AG04450 (cell line): Measurements from ENCODE around the gene RSAD2. TPM values are rescaled to one million over a fixed set of nuclear protein-coding genes. Genes with fewer than 3 reads are reported as not detected.

Experiments used
- CTCF ChIA-PET: fragments of 300-600, 350-600 bp; formaldehyde crosslinking; extraction: SDS; loops from one replicate; lab custom pipeline; 2022; ENCODE audit warnings: antibody characterized with exemption, inconsistent platforms; lab: Charles Lee
- POLR2A ChIA-PET: fragments of 350-600 bp; formaldehyde crosslinking; extraction: SDS; loops from one replicate; lab custom pipeline; 2021; ENCODE audit warnings: antibody characterized with exemption, inconsistent platforms; lab: Yijun Ruan, JAX
- DNase-seq: peaks from one replicate; pipeline ENCODE4 v3.0.0-alpha.2; 2011; ENCODE audit warnings: low read depth, low spot score
- H3K27ac ChIP-seq: one replicate; pipeline ENCODE4 v1.5.1; 2012; ENCODE audit warnings: low read depth, low read length, control low read depth
- H3K27me3 ChIP-seq: one replicate; pipeline ENCODE4 v1.6.0; 2012; ENCODE audit warnings: low read length; ENCODE audit not compliant: control insufficient read depth, insufficient read depth
- H3K4me3 ChIP-seq: 2 replicates; pipeline ENCODE4 v1.5.1; 2011; ENCODE audit warnings: mild to moderate bottlenecking, low read depth, low read length, control low read depth
- H3K9me3 ChIP-seq: 2 replicates; pipeline ENCODE4 v1.5.1; 2012; ENCODE audit warnings: low read length; ENCODE audit not compliant: control insufficient read depth, insufficient read depth
- polyA plus RNA-seq: library from polyadenylated mRNA; depleted of rRNA; stranded (reverse); fragments of >200 nt; gene quantifications from 2 replicates; pipeline ENCODE4 v1.2.3, GENCODE V29; 2011
- TF ChIP-seq, protein P1 (sequence below): IDR thresholded peaks from 2 replicates; pipeline ENCODE4 v1.5.1; 2011; ENCODE audit warnings: low read depth, low read length, control low read depth, inconsistent platforms

Gene RSAD2
- polyA plus RNA-seq, 1 experiment, result not detected

GRCh38 chr2:6927186-6927585, 49.6 kb downstream of the RSAD2 start:
- H3K27me3 ChIP-seq, result no peaks in the 10 kb centered on the region
- POLR2A ChIA-PET, result no interaction called here
- no peak overlapping the region for H3K4me3 ChIP-seq
- DNase-seq, result no peak
- CTCF ChIA-PET, result no interaction called here
- H3K27ac ChIP-seq, result no peak overlapping the region
- TF ChIP-seq, protein P1, sequence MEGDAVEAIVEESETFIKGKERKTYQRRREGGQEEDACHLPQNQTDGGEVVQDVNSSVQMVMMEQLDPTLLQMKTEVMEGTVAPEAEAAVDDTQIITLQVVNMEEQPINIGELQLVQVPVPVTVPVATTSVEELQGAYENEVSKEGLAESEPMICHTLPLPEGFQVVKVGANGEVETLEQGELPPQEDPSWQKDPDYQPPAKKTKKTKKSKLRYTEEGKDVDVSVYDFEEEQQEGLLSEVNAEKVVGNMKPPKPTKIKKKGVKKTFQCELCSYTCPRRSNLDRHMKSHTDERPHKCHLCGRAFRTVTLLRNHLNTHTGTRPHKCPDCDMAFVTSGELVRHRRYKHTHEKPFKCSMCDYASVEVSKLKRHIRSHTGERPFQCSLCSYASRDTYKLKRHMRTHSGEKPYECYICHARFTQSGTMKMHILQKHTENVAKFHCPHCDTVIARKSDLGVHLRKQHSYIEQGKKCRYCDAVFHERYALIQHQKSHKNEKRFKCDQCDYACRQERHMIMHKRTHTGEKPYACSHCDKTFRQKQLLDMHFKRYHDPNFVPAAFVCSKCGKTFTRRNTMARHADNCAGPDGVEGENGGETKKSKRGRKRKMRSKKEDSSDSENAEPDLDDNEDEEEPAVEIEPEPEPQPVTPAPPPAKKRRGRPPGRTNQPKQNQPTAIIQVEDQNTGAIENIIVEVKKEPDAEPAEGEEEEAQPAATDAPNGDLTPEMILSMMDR, result no peak
- no peaks in the 10 kb centered on the region for H3K9me3 ChIP-seq

GRCh38 chr2:6927753-6928152, 50.2 kb downstream of the RSAD2 start:
- DNase-seq, result no peak
- Histone ChIP-seq H3K9me3 (no peaks in the 10 kb centered on the region), H3K27ac (no peak overlapping the region), H3K4me3 (no peak overlapping the region), H3K27me3 (no peaks in the 10 kb centered on the region)
- TF ChIP-seq, protein P1, result no peak
- ChIA-PET CTCF (no interaction called here), POLR2A (no interaction called here)

DNA sequence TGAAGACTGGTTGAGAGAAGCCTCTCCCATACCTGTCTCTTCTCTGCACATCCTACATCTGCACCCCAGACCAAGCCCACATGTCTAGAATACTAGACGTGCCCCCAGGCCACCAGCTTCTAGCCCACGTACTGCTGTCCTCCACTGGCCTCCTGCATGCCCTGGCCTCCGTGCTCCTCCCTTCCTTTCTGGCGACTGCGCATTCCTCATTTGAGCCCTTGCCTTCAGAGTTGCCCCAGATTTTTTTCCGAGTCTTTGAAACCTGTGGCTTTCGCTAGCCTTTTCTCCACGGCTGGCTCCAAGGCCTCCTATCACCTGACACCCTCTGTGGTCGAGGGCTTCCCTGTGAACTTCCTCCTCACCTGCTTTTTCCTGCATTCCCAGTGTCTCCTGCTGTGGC, 50.9 kb downstream of the RSAD2 start:
- TF ChIP-seq, protein P1, result no peak
- POLR2A ChIA-PET, result no interaction called here
- Histone ChIP-seq H3K27me3 (no peaks in the 10 kb centered on the region), H3K27ac (no peak overlapping the region), H3K9me3 (no peaks in the 10 kb centered on the region), H3K4me3 (no peak overlapping the region)
- CTCF ChIA-PET, result no interaction called here
- DNase-seq, result no peak

GRCh38 chr2:6929196-6929819, 51.7 kb downstream of the RSAD2 start:
- H3K27ac ChIP-seq, result no peak overlapping the region
- TF ChIP-seq, protein P1, result no peak
- H3K27me3 ChIP-seq, result no peaks in the 10 kb centered on the region
- H3K9me3 ChIP-seq, result no peaks in the 10 kb centered on the region
- ChIA-PET CTCF (interaction anchor here (0.6 to 1.3 kb wide), 2 partner anchors 13 to 85 kb away, joined by 3 to 7 read pairs; no protein-coding TSS in a partner anchor), POLR2A (no interaction called here)
- DNase-seq, result no peak
- no peak overlapping the region for H3K4me3 ChIP-seq

- ChIA-PET CTCF (no interaction called here), POLR2A (no interaction called here)
- Histone ChIP-seq H3K4me3 (no peak overlapping the region), H3K27me3 (no peaks in the 10 kb centered on the region), H3K27ac (no peak overlapping the region), H3K9me3 (no peaks in the 10 kb centered on the region)
- TF ChIP-seq, protein P1, result no peak
- no peak for DNase-seq
Observed at GRCh38 chr2:6930923-6931647, 53.5 kb downstream of the RSAD2 start.
